IPS-18a (cell line): Measurements from ENCODE around the gene LYRM4.

Experiments
- H3K27ac ChIP-seq: one replicate; pipeline ENCODE4 v1.5.1; 2013; ENCODE audit warnings: low read length
- H3K27me3 ChIP-seq: one replicate; pipeline ENCODE4 v1.6.1; 2013; ENCODE audit warnings: mild to moderate bottlenecking, low read length; ENCODE audit not compliant: control insufficient read depth, insufficient read depth
- H3K36me3 ChIP-seq: one replicate; pipeline ENCODE4 v1.6.1; 2013; ENCODE audit warnings: low read depth, low read length; ENCODE audit not compliant: control insufficient read depth
- H3K4me1 ChIP-seq: one replicate; pipeline ENCODE4 v1.6.1; 2013; ENCODE audit warnings: low read depth, low read length; ENCODE audit not compliant: control insufficient read depth
- H3K4me3 ChIP-seq: one replicate; pipeline ENCODE4 v1.5.1; 2013; ENCODE audit warnings: low read length
- H3K9ac ChIP-seq: one replicate; pipeline ENCODE4 v1.6.1; 2013; ENCODE audit warnings: mild to moderate bottlenecking, low read length, moderate library complexity
- H3K9me3 ChIP-seq: one replicate; pipeline ENCODE4 v1.6.1; 2013; ENCODE audit warnings: low read depth, low read length; ENCODE audit not compliant: control insufficient read depth

The LYRM4 gene

DNA sequence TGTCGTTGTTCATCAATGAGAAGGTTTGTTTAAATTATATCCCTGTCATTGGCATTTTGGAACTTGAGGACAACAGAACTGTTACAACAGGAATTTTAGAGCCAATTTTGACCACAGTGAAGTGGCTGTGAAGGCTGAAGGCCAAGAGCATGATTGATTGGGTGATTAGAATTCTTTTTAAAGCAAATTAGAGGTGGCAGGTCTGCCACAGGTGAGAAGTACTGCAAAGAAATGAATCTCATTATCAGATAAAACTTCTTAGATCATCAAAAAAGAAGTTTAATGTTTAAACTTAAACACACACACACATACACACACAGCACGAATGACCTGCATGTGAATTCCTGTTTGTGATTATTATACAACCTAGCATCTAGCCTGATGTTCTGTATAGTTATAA lies 32.9 kb upstream of the LYRM4 start:
- Histone ChIP-seq H3K36me3 (no peaks in the 10 kb centered on the region), H3K27me3 (no peaks in the 10 kb centered on the region), H3K4me3 (no peak overlapping the region), H3K27ac (no peak overlapping the region), H3K4me1 (no peaks in the 10 kb centered on the region), H3K9ac (no peak overlapping the region), H3K9me3 (no peaks in the 10 kb centered on the region)

DNA sequence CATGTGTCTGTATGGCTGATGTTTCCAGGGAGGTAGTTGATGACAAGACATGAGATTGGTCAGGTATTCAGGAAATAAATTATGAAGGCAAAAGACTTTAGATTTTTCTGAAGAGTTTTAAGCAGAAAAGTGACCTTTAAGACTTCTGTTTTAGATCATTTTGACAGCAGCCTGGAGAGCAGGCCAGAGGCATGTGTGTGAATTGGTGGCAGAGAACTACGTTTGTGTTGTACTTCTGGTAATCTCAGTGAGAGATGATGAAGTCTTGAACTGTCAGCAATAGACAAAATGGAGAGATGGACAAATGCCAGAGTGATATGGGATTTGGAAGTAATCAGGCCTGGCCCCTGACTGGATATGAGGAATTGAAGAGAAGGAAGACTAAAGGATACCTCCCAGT lies 31.4 kb upstream of the LYRM4 start:
- Histone ChIP-seq H3K36me3 (no peaks in the 10 kb centered on the region), H3K4me3 (no peak overlapping the region), H3K9me3 (no peaks in the 10 kb centered on the region), H3K9ac (no peak overlapping the region), H3K4me1 (no peaks in the 10 kb centered on the region), H3K27ac (no peak overlapping the region), H3K27me3 (no peaks in the 10 kb centered on the region)

DNA sequence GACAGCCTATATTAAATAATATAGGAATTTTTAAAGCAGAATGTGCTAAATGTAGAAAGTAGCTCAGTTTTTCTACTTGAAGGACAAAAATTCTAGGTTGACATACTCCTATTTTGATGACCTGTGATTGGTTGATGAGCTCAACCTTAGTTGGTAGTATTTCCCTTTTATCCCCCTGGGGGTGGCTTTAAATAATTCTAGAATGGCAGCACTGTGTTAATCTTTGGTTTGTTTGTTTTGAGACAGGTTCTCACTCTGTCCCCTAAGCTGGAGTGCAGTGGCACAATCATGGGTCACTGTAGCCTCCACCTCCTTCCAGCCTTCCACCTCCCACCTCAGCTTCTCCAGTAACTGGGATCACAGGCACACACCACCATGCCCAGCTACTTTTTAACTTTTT lies 29.8 kb upstream of the LYRM4 start:
- H3K27ac ChIP-seq: no peak overlapping the region
- no peaks in the 10 kb centered on the region for H3K27me3 ChIP-seq
- no peaks in the 10 kb centered on the region for H3K36me3 ChIP-seq
- H3K4me1 ChIP-seq: no peaks in the 10 kb centered on the region
- H3K9me3 ChIP-seq: no peaks in the 10 kb centered on the region
- H3K4me3 ChIP-seq: no peak overlapping the region
- no peak overlapping the region for H3K9ac ChIP-seq

DNA sequence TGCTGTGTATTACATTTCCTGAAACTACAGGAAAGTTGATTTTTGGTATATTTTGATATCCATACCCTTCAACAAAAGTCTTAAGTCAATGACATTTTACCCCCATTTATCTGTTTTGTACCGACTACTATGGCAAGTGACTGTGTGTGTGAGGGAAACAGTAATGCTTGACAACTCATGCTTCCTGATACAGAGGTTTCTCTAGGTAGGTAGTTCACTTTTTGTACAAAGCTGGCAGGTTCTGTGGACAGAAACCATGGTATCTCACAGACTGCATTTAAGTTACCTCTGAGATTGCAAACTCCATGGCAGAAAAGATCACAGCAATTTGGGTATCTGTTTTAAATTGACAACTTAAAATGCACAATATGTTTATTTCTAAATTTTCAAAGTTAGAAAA lies 29.3 kb upstream of the LYRM4 start:
- H3K9me3 ChIP-seq: no peaks in the 10 kb centered on the region
- no peak overlapping the region for H3K4me3 ChIP-seq
- H3K4me1 ChIP-seq: no peaks in the 10 kb centered on the region
- H3K36me3 ChIP-seq: no peaks in the 10 kb centered on the region
- no peaks in the 10 kb centered on the region for H3K27me3 ChIP-seq
- no peak overlapping the region for H3K27ac ChIP-seq
- H3K9ac ChIP-seq: no peak overlapping the region

DNA sequence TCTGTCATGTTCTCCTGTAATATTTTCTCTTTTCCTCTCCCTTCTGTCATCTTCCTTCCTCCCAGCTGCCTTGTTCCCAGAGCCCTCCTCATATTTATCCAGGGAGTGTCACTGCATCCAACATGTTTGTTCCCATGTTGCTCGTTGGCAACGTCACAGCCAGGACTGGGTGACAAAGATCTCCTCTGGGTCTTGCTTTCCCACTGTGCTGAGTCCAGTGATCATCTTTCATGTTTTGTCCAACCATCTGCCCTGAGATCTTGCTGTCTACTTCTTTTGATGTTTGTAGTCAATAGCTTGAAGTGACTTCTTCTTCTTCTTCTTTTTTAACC lies 27.2 kb upstream of the LYRM4 start:
- Histone ChIP-seq H3K4me3 (no peak overlapping the region), H3K27me3 (no peaks in the 10 kb centered on the region), H3K36me3 (no peaks in the 10 kb centered on the region), H3K9me3 (no peaks in the 10 kb centered on the region), H3K9ac (no peak overlapping the region), H3K4me1 (no peaks in the 10 kb centered on the region), H3K27ac (no peak overlapping the region)

DNA sequence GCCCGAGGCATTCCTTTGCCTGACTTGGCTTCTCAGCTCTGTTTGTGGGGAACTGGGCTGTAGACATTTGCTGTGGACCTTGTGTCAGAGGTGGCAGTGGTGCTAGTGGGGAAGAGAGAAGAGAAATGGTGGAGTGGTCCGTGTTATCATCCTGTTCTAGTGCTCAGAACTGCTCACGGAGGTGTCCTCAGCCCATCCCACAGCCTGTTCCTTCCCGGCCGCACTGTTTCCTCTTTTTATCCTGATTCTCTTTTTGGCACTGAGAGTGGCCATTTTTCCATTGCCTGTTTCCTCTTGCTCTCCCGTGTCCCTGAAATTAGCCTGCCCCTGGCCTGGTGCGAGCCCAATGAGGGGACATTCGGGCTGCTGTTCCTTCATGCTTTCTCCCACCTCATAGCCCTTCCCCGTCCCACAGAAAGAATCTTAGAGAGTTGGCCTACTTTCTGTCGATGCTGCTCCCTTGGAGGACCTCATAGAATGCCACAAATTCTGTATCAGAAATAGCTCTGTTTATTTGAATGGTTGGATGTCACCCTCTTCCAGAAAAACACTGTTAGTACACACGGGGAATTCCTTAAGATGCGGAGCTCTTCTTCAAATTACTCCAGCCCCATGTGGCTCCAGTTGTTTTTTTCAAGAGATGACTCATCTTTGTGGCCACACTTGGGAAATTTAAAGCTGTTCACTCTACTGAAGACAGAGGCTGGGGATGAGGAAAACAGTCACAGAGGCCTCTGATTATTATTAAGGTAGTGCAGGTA lies 26.6 kb upstream of the LYRM4 start:
- no peaks in the 10 kb centered on the region for H3K9me3 ChIP-seq
- no peak overlapping the region for H3K9ac ChIP-seq
- no peaks in the 10 kb centered on the region for H3K4me1 ChIP-seq
- H3K27ac ChIP-seq: no peak overlapping the region
- H3K27me3 ChIP-seq: no peaks in the 10 kb centered on the region
- H3K4me3 ChIP-seq: no peak overlapping the region
- no peaks in the 10 kb centered on the region for H3K36me3 ChIP-seq

DNA sequence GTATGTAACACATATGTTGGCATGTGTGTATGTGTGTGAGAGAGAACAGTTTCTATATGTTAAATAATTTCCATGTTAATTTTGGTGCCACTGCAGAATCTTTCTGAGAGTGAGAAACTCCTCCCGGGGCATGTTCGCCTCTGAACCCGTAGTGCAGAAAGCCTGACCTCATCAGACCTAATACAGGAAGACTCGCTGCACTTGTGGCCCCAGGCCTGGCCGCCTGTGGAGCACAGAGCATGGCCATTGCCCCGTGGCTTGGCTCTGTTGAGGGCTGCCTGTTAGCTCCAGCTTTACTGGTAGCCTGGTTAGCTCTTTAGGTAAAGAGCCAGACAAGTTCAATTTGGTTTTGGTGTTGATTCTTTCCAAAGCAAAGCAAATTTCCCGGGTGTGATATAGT lies 26.0 kb upstream of the LYRM4 start:
- H3K27me3 ChIP-seq: no peaks in the 10 kb centered on the region
- H3K4me1 ChIP-seq: no peaks in the 10 kb centered on the region
- H3K9me3 ChIP-seq: no peaks in the 10 kb centered on the region
- H3K36me3 ChIP-seq: no peaks in the 10 kb centered on the region
- no peak overlapping the region for H3K27ac ChIP-seq
- H3K4me3 ChIP-seq: no peak overlapping the region
- H3K9ac ChIP-seq: no peak overlapping the region

DNA sequence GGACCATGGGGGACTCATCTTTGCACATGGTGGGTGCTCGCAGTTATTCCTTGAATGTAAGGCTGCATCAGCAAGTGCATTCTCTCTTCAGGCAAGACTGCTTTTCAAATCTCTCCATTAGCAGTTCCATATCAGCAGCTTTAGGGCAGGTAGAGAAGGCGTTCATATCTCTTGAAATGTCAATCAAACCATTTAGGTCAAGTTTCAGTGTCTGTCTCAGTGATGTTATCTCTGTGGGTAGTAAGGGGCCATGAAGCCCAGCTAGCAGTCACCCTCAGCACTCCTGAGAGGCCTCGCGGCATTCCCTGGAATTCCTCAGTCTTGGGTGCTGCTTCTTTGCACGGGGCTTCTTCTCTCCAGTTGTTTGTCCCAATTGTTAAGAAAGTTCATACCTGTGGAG lies 24.8 kb upstream of the LYRM4 start:
- Histone ChIP-seq H3K4me3 (no peak overlapping the region), H3K4me1 (no peaks in the 10 kb centered on the region), H3K27ac (no peak overlapping the region), H3K9me3 (no peaks in the 10 kb centered on the region), H3K36me3 (no peaks in the 10 kb centered on the region), H3K27me3 (no peaks in the 10 kb centered on the region), H3K9ac (no peak overlapping the region)

DNA sequence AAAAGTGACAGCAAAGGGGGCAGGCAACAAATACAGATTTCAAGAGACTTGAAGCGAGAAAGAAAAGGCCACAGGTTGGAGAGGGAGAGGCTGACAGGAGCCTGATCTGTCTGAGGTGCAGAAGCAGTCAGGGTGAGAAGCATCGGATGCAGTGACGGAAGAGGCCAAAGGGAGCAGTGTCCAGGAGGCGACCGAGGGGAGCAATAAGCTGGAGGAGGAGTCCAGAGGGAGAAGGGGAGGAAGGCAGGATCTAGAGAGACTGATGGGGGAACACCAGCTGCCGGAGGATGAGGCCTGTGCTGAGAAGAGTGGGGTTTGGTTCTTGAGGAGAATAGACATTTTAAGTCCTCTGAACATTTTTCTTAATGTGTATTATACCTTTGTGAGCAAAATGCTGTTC lies 24.3 kb upstream of the LYRM4 start:
- Histone ChIP-seq H3K9ac (no peak overlapping the region), H3K4me3 (no peak overlapping the region), H3K4me1 (no peaks in the 10 kb centered on the region), H3K27me3 (no peaks in the 10 kb centered on the region), H3K36me3 (no peaks in the 10 kb centered on the region), H3K27ac (no peak overlapping the region), H3K9me3 (no peaks in the 10 kb centered on the region)

DNA sequence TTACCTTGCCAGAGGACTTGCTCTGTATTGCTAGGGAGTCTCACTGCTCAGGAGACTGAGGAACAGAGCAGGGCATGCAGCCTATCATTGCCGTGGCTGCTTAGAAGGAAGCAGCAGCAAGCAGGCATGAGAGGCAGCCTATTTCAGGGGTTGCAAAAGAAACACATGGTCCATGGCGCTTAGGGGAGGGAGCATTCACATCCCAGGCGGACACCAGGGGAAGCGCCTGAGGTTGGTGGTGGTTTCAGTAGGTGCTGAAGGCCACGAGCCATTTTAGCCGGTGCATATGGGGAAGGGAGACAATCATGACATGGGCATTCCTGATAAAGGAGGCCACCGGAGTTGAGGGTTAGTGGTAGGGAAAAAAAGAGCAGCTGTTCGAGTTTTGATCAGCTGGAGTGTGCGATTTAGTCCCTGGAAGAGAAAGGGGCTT lies 21.5 kb upstream of the LYRM4 start:
- Histone ChIP-seq H3K27me3 (no peaks in the 10 kb centered on the region), H3K9me3 (no peaks in the 10 kb centered on the region), H3K27ac (no peak overlapping the region), H3K4me3 (no peak overlapping the region), H3K36me3 (no peaks in the 10 kb centered on the region), H3K4me1 (peaks cover 4% of the 10 kb centered on the region), H3K9ac (no peak overlapping the region)

DNA sequence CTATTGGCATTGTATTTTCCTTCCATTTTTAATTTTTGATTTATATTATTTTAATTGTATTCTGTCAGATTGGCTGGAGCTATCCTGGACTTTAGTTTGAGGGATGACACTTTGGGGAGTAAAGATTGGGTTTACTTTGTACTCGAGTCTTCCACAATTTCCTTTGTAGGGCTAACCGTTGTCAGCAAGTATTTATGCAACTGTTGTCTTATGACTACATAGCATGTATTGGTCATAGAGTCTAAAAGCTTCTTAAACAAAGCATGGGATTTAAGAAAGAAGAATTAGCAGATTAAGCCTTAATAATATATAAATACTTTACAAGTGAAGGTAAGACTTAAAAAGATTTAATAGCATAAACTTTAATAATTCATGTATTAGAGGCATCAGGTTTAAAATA lies 20.2 kb upstream of the LYRM4 start:
- no peak overlapping the region for H3K4me3 ChIP-seq
- no peak overlapping the region for H3K27ac ChIP-seq
- no peaks in the 10 kb centered on the region for H3K36me3 ChIP-seq
- H3K27me3 ChIP-seq: no peaks in the 10 kb centered on the region
- peaks cover 10% of the 10 kb centered on the region for H3K4me1 ChIP-seq
- no peak overlapping the region for H3K9ac ChIP-seq
- no peaks in the 10 kb centered on the region for H3K9me3 ChIP-seq

DNA sequence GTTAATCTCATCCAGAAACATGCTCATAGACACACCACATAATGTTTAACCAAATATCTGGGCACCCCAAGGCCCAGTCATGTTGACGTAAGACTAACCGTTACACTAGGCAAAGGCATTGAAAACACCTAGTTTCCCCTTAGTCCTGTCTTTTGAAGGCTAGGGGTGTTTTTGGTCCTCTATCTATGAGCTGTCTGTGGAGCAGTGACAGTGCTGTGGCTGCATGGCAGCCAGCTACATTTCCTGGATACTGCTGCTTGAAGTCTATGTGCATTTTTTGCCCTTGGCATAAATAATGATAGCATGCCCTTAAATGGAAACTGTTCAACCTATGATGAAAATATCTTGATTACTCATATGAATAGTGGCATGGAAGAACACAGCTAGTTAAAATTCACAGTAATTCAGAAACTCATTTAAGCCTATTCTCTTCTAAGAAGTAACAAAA lies 19.2 kb upstream of the LYRM4 start:
- no peak overlapping the region for H3K27ac ChIP-seq

More for the DNA sequence above, 19.2 kb upstream of the LYRM4 start:
- no peaks in the 10 kb centered on the region for H3K27me3 ChIP-seq
- no peaks in the 10 kb centered on the region for H3K9me3 ChIP-seq
- H3K4me1 ChIP-seq: peaks cover 10% of the 10 kb centered on the region
- no peak overlapping the region for H3K4me3 ChIP-seq
- H3K36me3 ChIP-seq: no peaks in the 10 kb centered on the region
- H3K9ac ChIP-seq: no peak overlapping the region
